ENCODE results near the gene HTT. TPM values are rescaled to one million over a fixed set of nuclear protein-coding genes. Genes with fewer than 3 reads are reported as not detected.
A peak's percentile ranks its signal among the peaks of the same experiment; 100 is the strongest.

Gene HTT
- total RNA-seq = 100 to 1,000 TPM in 1 of 4 donors, 10 to 100 TPM in 3; 50.1 to 192 (median 81.0) TPM

DNA sequence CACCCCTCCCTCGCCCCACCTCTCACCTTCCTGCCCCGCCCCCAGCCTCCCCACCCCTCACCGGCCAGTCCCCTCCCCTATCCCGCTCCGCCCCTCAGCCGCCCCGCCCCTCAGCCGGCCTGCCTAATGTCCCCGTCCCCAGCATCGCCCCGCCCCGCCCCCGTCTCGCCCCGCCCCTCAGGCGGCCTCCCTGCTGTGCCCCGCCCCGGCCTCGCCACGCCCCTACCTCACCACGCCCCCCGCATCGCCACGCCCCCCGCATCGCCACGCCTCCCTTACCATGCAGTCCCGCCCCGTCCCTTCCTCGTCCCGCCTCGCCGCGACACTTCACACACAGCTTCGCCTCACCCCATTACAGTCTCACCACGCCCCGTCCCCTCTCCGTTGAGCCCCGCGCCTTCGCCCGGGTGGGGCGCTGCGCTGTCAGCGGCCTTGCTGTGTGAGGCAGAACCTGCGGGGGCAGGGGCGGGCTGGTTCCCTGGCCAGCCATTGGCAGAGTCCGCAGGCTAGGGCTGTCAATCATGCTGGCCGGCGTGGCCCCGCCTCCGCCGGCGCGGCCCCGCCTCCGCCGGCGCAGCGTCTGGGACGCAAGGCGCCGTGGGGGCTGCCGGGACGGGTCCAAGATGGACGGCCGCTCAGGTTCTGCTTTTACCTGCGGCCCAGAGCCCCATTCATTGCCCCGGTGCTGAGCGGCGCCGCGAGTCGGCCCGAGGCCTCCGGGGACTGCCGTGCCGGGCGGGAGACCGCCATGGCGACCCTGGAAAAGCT is at the start of gene HTT, which contains the start of gene HTT-AS:
HTT (plus strand) TSS at position 604 of the 768 bp plus-strand sequence; CDS start at position 749, 145 bp downstream.
HTT-AS (minus strand) TSS at position 461 of the 768 bp plus-strand sequence.
- Histone ChIP-seq H3K36me3 (no peaks in the 10 kb centered on the region), H3K4me1 (peaks cover 29% of the 10 kb centered on the region)

GRCh38 chr4:3025881-3026280 is 48.6 kb upstream of the HTT start:
- WGBS = 94% methylated on average over 21 of the region's 21 CpGs
- TF ChIP-seq EP300 (IDR thresholded peaks at IDR 0.05) (no peak), POLR2AphosphoS5 (IDR thresholded peaks at IDR 0.05) (no peak)
- no peaks in the 10 kb centered on the region for H3K4me1 ChIP-seq

More for the DNA sequence above, at the start of gene HTT, which contains the start of gene HTT-AS:
- Histone ChIP-seq H3K27me3 (no peaks in the 10 kb centered on the region), H3K9me3 (no peaks in the 10 kb centered on the region), H3K4me3 (peak within 1 kb of the TSS; percentile 84), H3K27ac (peak within 1 kb of the TSS; percentile 94)
- TF ChIP-seq CTCF (IDR thresholded peaks at IDR 0.05) (peak in 1 of 2 donors; percentile 11), POLR2AphosphoS5 (IDR thresholded peaks at IDR 0.05) (peak in 1 of 3 donors; percentile 49), EP300 (IDR thresholded peaks at IDR 0.05) (no peak), POLR2A (IDR thresholded peaks at IDR 0.05) (peak in 1 of 2 donors; percentile 75)
- WGBS = 8% methylated on average over 5 of the region's 81 CpGs
- DNase-seq (ENCODE audit: low spot score in 2 of 2) = peak; percentile 98 to 99

GRCh38 chr4:3026540-3026939 is 47.9 kb upstream of the HTT start:
- H3K4me3 ChIP-seq = no peak overlapping the region
- WGBS = 93% methylated on average over 9 of the region's 9 CpGs
- H3K27ac ChIP-seq = no peak overlapping the region
- no peaks in the 10 kb centered on the region for H3K9me3 ChIP-seq
- no peaks in the 10 kb centered on the region for H3K4me1 ChIP-seq
- no peaks in the 10 kb centered on the region for H3K36me3 ChIP-seq
- no peaks in the 10 kb centered on the region for H3K27me3 ChIP-seq
- no peak for DNase-seq (ENCODE audit: low spot score in 2 of 2)
- TF ChIP-seq POLR2A (IDR thresholded peaks at IDR 0.05) = no peak
- TF ChIP-seq EP300 (IDR thresholded peaks at IDR 0.05) = no peak
- TF ChIP-seq POLR2AphosphoS5 (IDR thresholded peaks at IDR 0.05) = no peak
- no peak for TF ChIP-seq CTCF (IDR thresholded peaks at IDR 0.05)

More at GRCh38 chr4:3025881-3026280, 48.6 kb upstream of the HTT start:
- no peak overlapping the region for H3K27ac ChIP-seq
- no peak overlapping the region for H3K4me3 ChIP-seq
- H3K36me3 ChIP-seq = no peaks in the 10 kb centered on the region
- H3K9me3 ChIP-seq = no peaks in the 10 kb centered on the region
- no peak for DNase-seq (ENCODE audit: low spot score in 2 of 2)
- H3K27me3 ChIP-seq = no peaks in the 10 kb centered on the region

GRCh38 chr4:3029464-3029863 is 45.0 kb upstream of the HTT start:
- H3K9me3 ChIP-seq = no peaks in the 10 kb centered on the region
- TF ChIP-seq CTCF (IDR thresholded peaks at IDR 0.05) (no peak), EP300 (IDR thresholded peaks at IDR 0.05) (no peak), POLR2AphosphoS5 (IDR thresholded peaks at IDR 0.05) (no peak), POLR2A (IDR thresholded peaks at IDR 0.05) (no peak)
- no peak overlapping the region for H3K4me3 ChIP-seq
- no peak overlapping the region for H3K27ac ChIP-seq
- no peaks in the 10 kb centered on the region for H3K4me1 ChIP-seq
- WGBS = 96% methylated on average over 9 of the region's 9 CpGs
- H3K27me3 ChIP-seq = no peaks in the 10 kb centered on the region
- no peaks in the 10 kb centered on the region for H3K36me3 ChIP-seq
- DNase-seq (ENCODE audit: low spot score in 2 of 2) = no peak

DNA sequence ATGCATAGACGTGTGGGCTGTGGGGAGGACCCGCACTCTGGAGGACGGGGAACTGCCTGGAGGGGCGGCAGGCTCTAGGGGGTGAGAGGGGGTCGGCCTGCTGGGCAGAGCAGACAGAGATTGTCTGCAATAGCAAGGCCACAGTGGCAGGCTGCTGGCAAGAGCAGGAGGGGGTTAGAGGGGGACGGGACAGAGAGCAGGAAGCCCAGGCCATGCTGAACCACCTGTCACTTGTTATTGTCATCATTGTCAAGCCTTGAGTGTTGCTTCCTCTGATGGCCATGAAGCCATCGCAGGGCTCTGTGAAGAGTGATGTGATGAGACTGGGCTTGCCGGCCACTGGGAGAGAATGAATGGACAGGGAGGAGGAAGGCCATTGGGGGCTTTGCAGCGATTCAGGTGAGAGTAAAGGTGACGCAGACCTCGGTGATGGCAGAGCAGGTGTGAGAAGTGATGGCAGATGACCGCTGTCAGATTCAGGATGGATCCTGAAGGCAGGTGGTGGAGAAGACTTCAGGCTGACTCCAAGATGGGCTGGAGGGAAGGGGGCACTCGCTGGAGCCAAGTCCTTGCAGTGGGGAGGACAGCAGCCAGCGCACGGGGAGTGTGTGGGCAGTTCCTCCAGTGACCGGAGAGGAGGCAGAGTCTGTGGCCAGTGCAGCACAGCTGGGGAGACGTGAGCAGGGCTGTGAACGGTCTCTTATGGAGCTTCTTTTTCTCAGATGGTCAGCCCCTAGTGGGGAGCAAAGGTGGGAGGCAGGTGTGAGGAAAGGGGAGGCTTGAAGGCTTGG is 43.7 kb upstream of the HTT start:
- Histone ChIP-seq H3K36me3 (no peaks in the 10 kb centered on the region), H3K9me3 (no peaks in the 10 kb centered on the region), H3K27me3 (no peaks in the 10 kb centered on the region), H3K4me3 (no peak overlapping the region), H3K4me1 (no peaks in the 10 kb centered on the region), H3K27ac (no peak overlapping the region)
- TF ChIP-seq CTCF (IDR thresholded peaks at IDR 0.05) = no peak
- TF ChIP-seq POLR2AphosphoS5 (IDR thresholded peaks at IDR 0.05) = no peak
- TF ChIP-seq POLR2A (IDR thresholded peaks at IDR 0.05) = no peak
- TF ChIP-seq EP300 (IDR thresholded peaks at IDR 0.05) = no peak
- 85% methylated on average over 18 of the region's 18 CpGs for WGBS
- no peak for DNase-seq (ENCODE audit: low spot score in 2 of 2)

Measured in suprapubic skin (tissue), 4 donors.